GM12872 (cell line): ENCODE data around the gene HAPLN1.

ENCODE experiments used
- CTCF ChIP-seq: IDR thresholded peaks from 3 replicates; pipeline ENCODE4 v1.5.1; 2011; ENCODE audit warnings: low read depth, mild to moderate bottlenecking, low read length, moderate library complexity; ENCODE audit not compliant: insufficient read depth

HAPLN1 gene

DNA sequence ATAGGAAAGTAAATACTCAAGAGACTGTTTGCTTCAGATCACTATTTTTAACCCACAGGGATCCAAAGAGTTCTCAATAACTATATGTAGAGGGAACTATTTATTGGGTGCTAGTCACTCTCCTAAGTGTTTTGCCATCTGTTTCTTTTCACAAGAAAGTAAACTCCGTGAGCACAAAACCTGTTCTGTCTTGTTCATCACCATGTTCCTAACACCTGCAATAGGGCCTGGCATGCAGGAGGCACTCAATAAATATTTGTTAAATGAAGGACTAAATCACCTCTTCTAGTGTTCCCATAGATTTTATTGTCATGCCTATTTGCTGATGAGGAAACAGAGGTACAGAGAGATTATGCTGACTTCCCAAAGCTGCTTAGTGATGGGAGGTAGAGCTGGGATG lies 130.9 kb downstream of the HAPLN1 start:
- no peak for TF ChIP-seq CTCF
